H9 (cell line): Measurements from ENCODE around the gene SLC6A2. TPM values are rescaled to one million over a fixed set of nuclear protein-coding genes. Genes with fewer than 3 reads are reported as not detected.

ENCODE experiments used
- DNase-seq: peaks from one replicate; pipeline ENCODE4 v3.0.0-alpha.2; 2017
- H2AFZ ChIP-seq: one replicate; pipeline ENCODE4 v1.6.1; 2013; ENCODE audit warnings: mild to moderate bottlenecking, low read length, control low read depth, moderate library complexity
- H2AK5ac ChIP-seq: 2 replicates; pipeline ENCODE4 v1.6.1; 2013; ENCODE audit warnings: low read length, control low read depth, mixed read lengths; ENCODE audit not compliant: insufficient read length
- H2BK120ac ChIP-seq: one replicate; pipeline ENCODE4 v1.6.1; 2013; ENCODE audit warnings: low read depth, mild to moderate bottlenecking, low read length, control low read depth, inconsistent platforms; ENCODE audit not compliant: poor library complexity, severe bottlenecking
- H2BK12ac ChIP-seq: 2 replicates; pipeline ENCODE4 v1.6.1; 2013; ENCODE audit warnings: low read length, control low read depth, mixed read lengths, low read depth; ENCODE audit not compliant: insufficient read length
- H2BK15ac ChIP-seq: 2 replicates; pipeline ENCODE4 v1.6.1; 2013; ENCODE audit warnings: low read depth, low read length, control low read depth
- H2BK20ac ChIP-seq: one replicate; pipeline ENCODE4 v1.6.1; 2013; ENCODE audit warnings: low read depth, mild to moderate bottlenecking, low read length, control low read depth, inconsistent platforms; ENCODE audit not compliant: poor library complexity, severe bottlenecking
- H2BK5ac ChIP-seq: 2 replicates; pipeline ENCODE4 v1.6.1; 2013; ENCODE audit warnings: low read length, control low read depth, mixed read lengths; ENCODE audit not compliant: insufficient read length
- H3K14ac ChIP-seq: 2 replicates; pipeline ENCODE4 v1.6.1; 2013; ENCODE audit warnings: low read length, control low read depth; ENCODE audit not compliant: insufficient read depth
- H3K18ac ChIP-seq: 2 replicates; pipeline ENCODE4 v1.6.1; 2013; ENCODE audit warnings: low read depth, mild to moderate bottlenecking, mixed read lengths, low read length, control low read depth; ENCODE audit not compliant: insufficient read length
- H3K23ac ChIP-seq: 2 replicates; pipeline ENCODE4 v1.6.1; 2013; ENCODE audit warnings: low read length, control low read depth, mixed read lengths, low read depth; ENCODE audit not compliant: insufficient read length
- H3K23me2 ChIP-seq: 2 replicates; pipeline ENCODE4 v1.6.1; 2013; ENCODE audit warnings: low read depth, mild to moderate bottlenecking, mixed read lengths, low read length, control low read depth; ENCODE audit not compliant: insufficient read length, poor library complexity, severe bottlenecking
- H3K27ac ChIP-seq: 2 replicates; pipeline ENCODE4 v1.5.1; 2013; ENCODE audit warnings: low read length, control low read depth, mixed read lengths, low read depth; ENCODE audit not compliant: insufficient read length
- H3K27me3 ChIP-seq: 2 replicates; pipeline ENCODE4 v1.6.1; 2013; ENCODE audit warnings: low read length, control low read depth, inconsistent platforms; ENCODE audit not compliant: insufficient read depth
- H3K4ac ChIP-seq: 2 replicates; pipeline ENCODE4 v1.6.1; 2013; ENCODE audit warnings: low read depth, mild to moderate bottlenecking, control low read depth, inconsistent platforms, low read length, moderate library complexity
- H3K4me1 ChIP-seq: 2 replicates; pipeline ENCODE4 v1.6.1; 2013; ENCODE audit warnings: low read length, control low read depth, inconsistent platforms; ENCODE audit not compliant: insufficient read depth
- H3K4me2 ChIP-seq: 2 replicates; pipeline ENCODE4 v1.6.1; 2013; ENCODE audit warnings: low read length, control low read depth, mixed read lengths; ENCODE audit not compliant: insufficient read length, insufficient read depth
- H3K56ac ChIP-seq: 2 replicates; pipeline ENCODE4 v1.6.1; 2013; ENCODE audit warnings: low read depth, mild to moderate bottlenecking, mixed read lengths, low read length, control low read depth; ENCODE audit not compliant: insufficient read length
- H3K79me1 ChIP-seq: 2 replicates; pipeline ENCODE4 v1.6.1; 2013; ENCODE audit warnings: low read depth, mild to moderate bottlenecking, moderate library complexity, low read length, control low read depth, inconsistent platforms; ENCODE audit not compliant: insufficient read depth, poor library complexity, severe bottlenecking
- H3K79me2 ChIP-seq: 2 replicates; pipeline ENCODE4 v1.6.1; 2013; ENCODE audit warnings: low read length, control low read depth, inconsistent platforms; ENCODE audit not compliant: insufficient read depth
- H3K9ac ChIP-seq: 2 replicates; pipeline ENCODE4 v1.6.1; 2013; ENCODE audit warnings: low read length, control low read depth, mixed read lengths; ENCODE audit not compliant: insufficient read length; ENCODE audit errors: extremely low read depth
- H3K9me3 ChIP-seq: one replicate; pipeline ENCODE4 v1.6.1; 2013; ENCODE audit warnings: low read depth, low read length, inconsistent platforms; ENCODE audit not compliant: control insufficient read depth
- H3T11ph ChIP-seq: one replicate; pipeline ENCODE4 v1.6.1; 2013; ENCODE audit warnings: mild to moderate bottlenecking, low read length, control low read depth, inconsistent platforms
- H4K20me1 ChIP-seq: one replicate; pipeline ENCODE4 v1.6.1; 2013; ENCODE audit not compliant: control insufficient read depth, insufficient read length, insufficient read depth
- H4K5ac ChIP-seq: 2 replicates; pipeline ENCODE4 v1.6.1; 2013; ENCODE audit warnings: low read depth, mild to moderate bottlenecking, mixed read lengths, low read length, control low read depth; ENCODE audit not compliant: insufficient read length
- H4K8ac ChIP-seq: replicated peaks from 2 replicates; pipeline ENCODE4 v1.6.1; 2013; ENCODE audit warnings: low read length, control low read depth, mixed read lengths, low read depth; ENCODE audit not compliant: insufficient read length
- H4K91ac ChIP-seq: 2 replicates; pipeline ENCODE4 v1.6.1; 2013; ENCODE audit warnings: low read depth, mild to moderate bottlenecking, moderate library complexity, mixed read lengths, low read length, control low read depth; ENCODE audit not compliant: insufficient read length
- H3K27ac Mint-ChIP-seq, 3 experiments: 2 replicates in 2 of 3; 3 replicates in 1 of 3; pipeline ENCODE4 v1.8.0; 2020 to 2021; ENCODE audit warnings: mixed read lengths in 3 of 3, mild to moderate bottlenecking in 1 of 3, moderate library complexity in 1 of 3
- H3K27me3 Mint-ChIP-seq: 2 replicates; pipeline ENCODE4 v1.8.0; 2021; ENCODE audit warnings: low read depth, mild to moderate bottlenecking, moderate library complexity, mixed read lengths
- H3K36me3 Mint-ChIP-seq, 3 experiments: 2 replicates in 2 of 3; 3 replicates in 1 of 3; pipeline ENCODE4 v1.8.0; 2020 to 2021; ENCODE audit warnings: low read depth in 3 of 3, mixed read lengths in 3 of 3; ENCODE audit not compliant: insufficient read depth in 1 of 3
- H3K4me1 Mint-ChIP-seq, 2 experiments: 2 replicates each; pipeline ENCODE4 v1.8.0; 2020; ENCODE audit warnings: mixed read lengths in 2 of 2
- H3K4me3 Mint-ChIP-seq, 2 experiments: 2 replicates in 1 of 2; 3 replicates in 1 of 2; pipeline ENCODE4 v1.8.0; 2020 to 2021; ENCODE audit warnings: mild to moderate bottlenecking in 2 of 2, mixed read lengths in 2 of 2, moderate library complexity in 1 of 2
- H3K9me3 Mint-ChIP-seq, 2 experiments: 2 replicates in 1 of 2; 3 replicates in 1 of 2; pipeline ENCODE4 v1.8.0; 2020; ENCODE audit warnings: mild to moderate bottlenecking in 2 of 2, mixed read lengths in 2 of 2, moderate library complexity in 1 of 2
- WGBS: extraction: QIAGEN DNeasy Blood & Tissue Kit; methylation state at CpG from one replicate; pipeline ENCODE4 v1.1.7; 2013; ENCODE audit warnings: missing lambda C conversion rate, low lambda C conversion rate, mixed read lengths; ENCODE audit not compliant: insufficient read length; ENCODE audit errors: extremely low coverage; 5-methylcytosine and 5-hydroxymethylcytosine counted together
- total RNA-seq: library from RNA; stranded (reverse); gene quantifications from 2 replicates; pipeline ENCODE4 v1.2.1, GENCODE V29; 2021
- TF ChIP-seq, protein P1 (sequence below): fragments of 200-600 bp; sonication (generic); conservative IDR thresholded peaks from 3 replicates; pipeline ENCODE4 v1.8.0; 2021; ENCODE audit warnings: antibody characterized with exemption, mild to moderate bottlenecking

The SLC6A2 gene
- total RNA-seq, 1 experiment from 2014 or later, result 0.24 TPM

DNA sequence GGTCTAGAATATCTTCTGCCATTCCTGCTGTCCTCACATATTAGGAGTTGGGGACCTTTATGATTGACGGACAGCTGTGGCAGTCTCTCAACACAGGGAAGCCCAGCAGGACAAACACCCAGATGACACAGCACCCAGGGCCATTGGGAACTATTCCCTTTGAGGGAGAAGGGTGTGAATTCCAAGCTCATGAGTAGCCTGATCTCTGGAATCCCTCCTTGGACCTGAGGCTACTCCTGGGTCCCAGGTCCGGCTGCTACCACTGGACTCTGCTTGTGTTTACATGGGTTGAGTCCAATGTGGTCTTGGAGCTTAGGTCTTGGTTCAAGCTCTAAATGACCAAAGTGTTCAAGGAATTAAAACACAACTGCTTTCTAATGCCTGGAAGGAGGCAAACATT, 78.9 kb downstream of the SLC6A2 start:
- Histone ChIP-seq H2BK5ac (no peak overlapping the region), H3K18ac (no peak overlapping the region), H2AK5ac (no peak overlapping the region), H4K5ac (no peak overlapping the region), H2BK12ac (no peak overlapping the region), H2BK20ac (no peak overlapping the region), H3K27ac (no peak overlapping the region), H3K4ac (no peak overlapping the region), H3K79me1 (no peaks in the 10 kb centered on the region), H3T11ph (no peak overlapping the region), H3K23ac (no peak overlapping the region), H2AFZ (no peak overlapping the region), H2BK120ac (no peak overlapping the region), H3K14ac (no peak overlapping the region; the same call in 1 of the 2 replicates), H3K79me2 (no peaks in the 10 kb centered on the region), H2BK15ac (no peak overlapping the region), H3K4me1 (no peaks in the 10 kb centered on the region), H3K9me3 (no peaks in the 10 kb centered on the region), H3K4me2 (no peak overlapping the region), H3K56ac (no peak overlapping the region), H4K91ac (no peak overlapping the region), H3K9ac (no peak overlapping the region), H3K27me3 (no peaks in the 10 kb centered on the region), H3K23me2 (no peaks in the 10 kb centered on the region), H4K20me1 (no peaks in the 10 kb centered on the region), H4K8ac (no peak overlapping the region)
- Mint-ChIP-seq H3K9me3 (peaks cover 0 to 3% of the 10 kb centered on the region in 2 experiments; a peak in 2 of 5 replicates), H3K27ac (no peak overlapping the region), H3K4me1 (no peaks in the 10 kb centered on the region), H3K4me3 (no peak overlapping the region), H3K27me3 (peaks cover 33% of the 10 kb centered on the region), H3K36me3 (no peaks in the 10 kb centered on the region)
- no CpG with 5 or more reads among the region's 2 CpGs for WGBS
- DNase-seq, result peak; percentile 5
- TF ChIP-seq, protein P1, sequence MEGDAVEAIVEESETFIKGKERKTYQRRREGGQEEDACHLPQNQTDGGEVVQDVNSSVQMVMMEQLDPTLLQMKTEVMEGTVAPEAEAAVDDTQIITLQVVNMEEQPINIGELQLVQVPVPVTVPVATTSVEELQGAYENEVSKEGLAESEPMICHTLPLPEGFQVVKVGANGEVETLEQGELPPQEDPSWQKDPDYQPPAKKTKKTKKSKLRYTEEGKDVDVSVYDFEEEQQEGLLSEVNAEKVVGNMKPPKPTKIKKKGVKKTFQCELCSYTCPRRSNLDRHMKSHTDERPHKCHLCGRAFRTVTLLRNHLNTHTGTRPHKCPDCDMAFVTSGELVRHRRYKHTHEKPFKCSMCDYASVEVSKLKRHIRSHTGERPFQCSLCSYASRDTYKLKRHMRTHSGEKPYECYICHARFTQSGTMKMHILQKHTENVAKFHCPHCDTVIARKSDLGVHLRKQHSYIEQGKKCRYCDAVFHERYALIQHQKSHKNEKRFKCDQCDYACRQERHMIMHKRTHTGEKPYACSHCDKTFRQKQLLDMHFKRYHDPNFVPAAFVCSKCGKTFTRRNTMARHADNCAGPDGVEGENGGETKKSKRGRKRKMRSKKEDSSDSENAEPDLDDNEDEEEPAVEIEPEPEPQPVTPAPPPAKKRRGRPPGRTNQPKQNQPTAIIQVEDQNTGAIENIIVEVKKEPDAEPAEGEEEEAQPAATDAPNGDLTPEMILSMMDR, result no peak
